Upper lobe of left lung (tissue), 6 donors: ENCODE measurements around the gene TRIL. TPM values are rescaled to one million over a fixed set of nuclear protein-coding genes. Genes with fewer than 3 reads are reported as not detected.

ENCODE experiments used
- ATAC-seq, 2 donors: fragments of 200-7000 bp; cut with Tn5 transposase; one replicate each; pipeline ENCODE4 v1.9.1; 2022; ENCODE audit warnings: mild to moderate bottlenecking in 2 of 2, moderate library complexity in 2 of 2; ENCODE audit not compliant: low FRiP score in 2 of 2
- DNase-seq, 2 donors: peaks; one replicate each; pipeline ENCODE4 v3.0.0-alpha.2; 2019 to 2020
- H3K27ac ChIP-seq, 4 donors: fragments of 200-600 bp; sonication (generic); one replicate each; pipeline ENCODE4 v1.5.1; 2016 to 2019
- H3K27me3 ChIP-seq, 4 donors: fragments of 200-600 bp; sonication (generic); one replicate each; pipeline ENCODE4 v1.5.1; 2017 to 2019
- H3K36me3 ChIP-seq, 4 donors: fragments of 200-600 bp; sonication (generic); one replicate each; pipeline ENCODE4 v1.5.1; 2016 to 2019
- H3K4me1 ChIP-seq, 4 donors: fragments of 200-600 bp; sonication (generic); one replicate each; pipeline ENCODE4 v1.5.1; 2018 to 2019
- H3K4me3 ChIP-seq, 4 donors: fragments of 200-600 bp; sonication (generic); one replicate each; pipeline ENCODE4 v1.5.1; 2017 to 2019; ENCODE audit warnings: mild to moderate bottlenecking in 2 of 4, moderate library complexity in 1 of 4
- H3K9me3 ChIP-seq, 4 donors: fragments of 200-600 bp; sonication (generic); one replicate each; pipeline ENCODE4 v1.5.1; 2018 to 2019
- CTCF ChIP-seq, 6 experiments: fragments of 450-650 bp in 4 of 6; fragments of 200-600 bp in 2 of 6; sonication (generic) in 2 of 6; IDR thresholded peaks; one replicate each; pipeline ENCODE4 v1.5.1; 2016 to 2019; ENCODE audit warnings: antibody characterized with exemption in 6 of 6
- EP300 ChIP-seq, 4 donors: sonication (generic); formaldehyde crosslinking; IDR thresholded peaks; one replicate each; pipeline ENCODE4 v1.5.1; 2017; ENCODE audit warnings: antibody characterized with exemption in 4 of 4, control low read depth in 2 of 4
- POLR2A ChIP-seq, 4 donors: fragments of 450-650 bp; IDR thresholded peaks; one replicate each; pipeline ENCODE4 v1.5.1; 2016 to 2017; ENCODE audit warnings: antibody characterized with exemption in 4 of 4, mild to moderate bottlenecking in 2 of 4
- POLR2AphosphoS5 ChIP-seq, 2 donors: sonication (generic); formaldehyde crosslinking; IDR thresholded peaks; one replicate each; pipeline ENCODE4 v1.5.1; 2017; ENCODE audit warnings: antibody characterized with exemption in 2 of 2
- WGBS, 2 donors: methylation state at CpG; one replicate each; pipeline ENCODE4 v1.1.5; 2017 to 2018; 5-methylcytosine and 5-hydroxymethylcytosine counted together
- total RNA-seq, 6 donors: library from RNA; depleted of rRNA in 4 of 6; stranded (reverse); fragments of >200 nt in 4 of 6; gene quantifications; one replicate each; pipeline versions ENCODE4 v1.1.0 to v1.2.1, GENCODE V29; 2016 to 2021
- donor health status: DM: no; HTN: no; CAD: no; lungs with moderate emphysema.
- donor health status: DM: no; HTN: yes; CAD: no; lungs with severe emphysema.

The TRIL gene
- total RNA-seq, 6 donors from 2014 or later: 2.8 to 11.0 (median 5.6) TPM

GRCh38 chr7:28903730-28904577 lies 54.2 kb downstream of the TRIL start:
- TF ChIP-seq POLR2A (IDR thresholded peaks at IDR 0.05): no peak
- TF ChIP-seq CTCF (IDR thresholded peaks at IDR 0.05): no peak
- no peak for TF ChIP-seq EP300 (IDR thresholded peaks at IDR 0.05)
- TF ChIP-seq POLR2AphosphoS5 (IDR thresholded peaks at IDR 0.05): no peak
- no peak for DNase-seq
- Histone ChIP-seq H3K4me3 (peak overlapping the region in 3 of 4 donors; percentile 13 to 38 (median 35)), H3K4me1 (peaks cover 0 to 9% (median 2%) of the 10 kb centered on the region in 4 donors), H3K27ac (no peak overlapping the region), H3K9me3 (no peaks in the 10 kb centered on the region), H3K27me3 (no peaks in the 10 kb centered on the region), H3K36me3 (no peaks in the 10 kb centered on the region)
- WGBS, 2 donors: 37 to 39% methylated on average over 4 of the region's 4 CpGs
- ATAC-seq: peak in 1 of 2 donors; percentile 53

Other genes starting within 250 kb of the TRIL start
- 10 to 100 TPM in 5 of 6 donors, 1 to 10 TPM in 1; 4.6 to 47.4 (median 23.2) TPM for gene CPVL, start 188.2 kb upstream of the TRIL start, total RNA-seq
- gene CHN2, start 236.4 kb upstream of the TRIL start, total RNA-seq: 10 to 100 TPM in 4 of 6 donors, 1 to 10 TPM in 2; 6.2 to 13.7 (median 11.2) TPM